GM12872 (cell line): ENCODE results near the gene AARS2.

ENCODE experiments used
- CTCF ChIP-seq: IDR thresholded peaks from 3 replicates; pipeline ENCODE4 v1.5.1; 2011; ENCODE audit warnings: low read depth, mild to moderate bottlenecking, low read length, moderate library complexity; ENCODE audit not compliant: insufficient read depth

AARS2 gene

GRCh38 chr6:44260451-44261297, 52.5 kb downstream of the AARS2 start:
- TF ChIP-seq CTCF = no peak

- no peak for TF ChIP-seq CTCF
These were observed 53.1 kb downstream of the AARS2 start for GRCh38 chr6:44260011-44260410.

GRCh38 chr6:44258921-44259320, 54.2 kb downstream of the AARS2 start:
- TF ChIP-seq CTCF = no peak

- no peak for TF ChIP-seq CTCF
These were observed 54.8 kb downstream of the AARS2 start for GRCh38 chr6:44258325-44258863.

GRCh38 chr6:44257753-44258324, 55.3 kb downstream of the AARS2 start:
- TF ChIP-seq CTCF = no peak

GRCh38 chr6:44257025-44257752, 56.0 kb downstream of the AARS2 start, which contains the start of gene SLC35B2:
Gene SLC35B2 (minus strand): TSS chr6:44257528. CDS start chr6:44257410, 118 bp downstream.
- peak; percentile 64; the same call in 2 of the 3 replicates for TF ChIP-seq CTCF

GRCh38 chr6:44256775-44257024, 56.4 kb downstream of the AARS2 start:
- TF ChIP-seq CTCF = no peak
